HG03139 (cell line): ENCODE results near the gene ROPN1L.

Experiments
- ATAC-seq: cut with Tn5 transposase; IDR thresholded peaks from one replicate; pipeline ENCODE4 v1.9.1; 2021; ENCODE audit not compliant: unreplicated experiment

ROPN1L gene

GRCh38 chr5:10427201-10427600 lies 14.5 kb upstream of the ROPN1L start:
- no peak for ATAC-seq

- no peak for ATAC-seq
Observed at GRCh38 chr5:10427978-10428377, 13.7 kb upstream of the ROPN1L start.

- ATAC-seq: no peak
Observed at GRCh38 chr5:10431415-10431814, 10.3 kb upstream of the ROPN1L start.

- ATAC-seq: no peak
Observed at GRCh38 chr5:10432059-10433008, 9.3 kb upstream of the ROPN1L start.

- no peak for ATAC-seq
Observed at GRCh38 chr5:10434392-10434791, 7.3 kb upstream of the ROPN1L start.

GRCh38 chr5:10438301-10438700 lies 3.4 kb upstream of the ROPN1L start:
- no peak for ATAC-seq

GRCh38 chr5:10439692-10440091 lies 2.0 kb upstream of the ROPN1L start:
- no peak for ATAC-seq

GRCh38 chr5:10440367-10440990 lies 1.2 kb upstream of the ROPN1L start:
- no peak for ATAC-seq

GRCh38 chr5:10441992-10442435 lies 335 bp downstream of the ROPN1L start:
- peak; percentile 35 for ATAC-seq

- no peak for ATAC-seq
Observed at GRCh38 chr5:10442576-10442975, 897 bp downstream of the ROPN1L start.

GRCh38 chr5:10445352-10445751 lies 3.7 kb downstream of the ROPN1L start:
- ATAC-seq: no peak

GRCh38 chr5:10446490-10446889 lies 4.8 kb downstream of the ROPN1L start:
- ATAC-seq: no peak

GRCh38 chr5:10447041-10447440 lies 5.4 kb downstream of the ROPN1L start:
- ATAC-seq: no peak

GRCh38 chr5:10448754-10449360 lies 7.2 kb downstream of the ROPN1L start:
- ATAC-seq: no peak

- no peak for ATAC-seq
Observed at GRCh38 chr5:10451137-10451824, 9.6 kb downstream of the ROPN1L start.

- peak; percentile 71 for ATAC-seq
Observed at GRCh38 chr5:10452768-10453331, 11.2 kb downstream of the ROPN1L start.

GRCh38 chr5:10453545-10453944 lies 11.9 kb downstream of the ROPN1L start:
- ATAC-seq: no peak

- ATAC-seq: no peak
Observed at GRCh38 chr5:10454591-10455276, 13.1 kb downstream of the ROPN1L start.

- ATAC-seq: no peak
Observed at GRCh38 chr5:10455277-10455670, 13.6 kb downstream of the ROPN1L start.
